ENCODE data around the gene NEURL1.

DNA sequence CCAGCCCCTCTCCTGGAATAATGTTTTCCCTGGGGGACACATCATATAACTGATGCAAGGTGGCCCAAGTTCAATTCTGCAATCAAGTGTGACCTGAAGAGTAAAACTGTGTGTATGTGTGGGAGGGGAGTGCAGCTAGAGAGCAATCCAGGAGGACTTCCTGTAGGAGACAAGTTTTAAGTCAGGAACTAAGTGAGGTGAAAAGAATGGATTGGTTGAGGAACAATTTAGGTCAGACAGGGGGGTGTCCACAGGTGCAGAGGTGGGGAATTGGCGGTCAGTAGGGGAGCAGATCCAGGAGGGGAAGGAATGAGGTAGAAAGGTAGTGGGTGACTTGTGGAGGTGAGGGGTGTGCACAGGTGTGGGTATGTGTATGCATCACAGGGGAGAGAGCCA is 82.6 kb downstream of the NEURL1 start:
- TF ChIP-seq, protein P1, sequence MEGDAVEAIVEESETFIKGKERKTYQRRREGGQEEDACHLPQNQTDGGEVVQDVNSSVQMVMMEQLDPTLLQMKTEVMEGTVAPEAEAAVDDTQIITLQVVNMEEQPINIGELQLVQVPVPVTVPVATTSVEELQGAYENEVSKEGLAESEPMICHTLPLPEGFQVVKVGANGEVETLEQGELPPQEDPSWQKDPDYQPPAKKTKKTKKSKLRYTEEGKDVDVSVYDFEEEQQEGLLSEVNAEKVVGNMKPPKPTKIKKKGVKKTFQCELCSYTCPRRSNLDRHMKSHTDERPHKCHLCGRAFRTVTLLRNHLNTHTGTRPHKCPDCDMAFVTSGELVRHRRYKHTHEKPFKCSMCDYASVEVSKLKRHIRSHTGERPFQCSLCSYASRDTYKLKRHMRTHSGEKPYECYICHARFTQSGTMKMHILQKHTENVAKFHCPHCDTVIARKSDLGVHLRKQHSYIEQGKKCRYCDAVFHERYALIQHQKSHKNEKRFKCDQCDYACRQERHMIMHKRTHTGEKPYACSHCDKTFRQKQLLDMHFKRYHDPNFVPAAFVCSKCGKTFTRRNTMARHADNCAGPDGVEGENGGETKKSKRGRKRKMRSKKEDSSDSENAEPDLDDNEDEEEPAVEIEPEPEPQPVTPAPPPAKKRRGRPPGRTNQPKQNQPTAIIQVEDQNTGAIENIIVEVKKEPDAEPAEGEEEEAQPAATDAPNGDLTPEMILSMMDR (IDR thresholded peaks at IDR 0.05 in 2 of 3, conservative IDR thresholded peaks at IDR 0.05 in 1 of 3; ENCODE audit: control insufficient read depth in 2 of 3, extremely low read depth in 1 of 3, insufficient read depth in 1 of 3, low read depth in 3 of 3, low read length in 3 of 3): no peak
- TF ChIP-seq POLR2A (IDR thresholded peaks at IDR 0.05; ENCODE audit: low read depth, low read length): no peak

Measured in GM12878 (cell line).